ENCODE data around the gene OR2F1. TPM values are rescaled to one million over a fixed set of nuclear protein-coding genes. Genes with fewer than 3 reads are reported as not detected.

OR2F1 gene
- total RNA-seq, 1 donor from 2014 or later = 0.13 TPM

GRCh38 chr7:143910473-143911248 is 44.0 kb upstream of the OR2F1 start:
- DNase-seq (ENCODE audit: low read depth) = no peak
- Histone ChIP-seq H3K27me3 (ENCODE audit: control insufficient read depth, insufficient read depth, low read length) (no peaks in the 10 kb centered on the region), H3K4me3 (ENCODE audit: low read depth, low read length) (no peak overlapping the region), H3K36me3 (ENCODE audit: control insufficient read depth, insufficient read depth, low read length) (no peaks in the 10 kb centered on the region)
- TF ChIP-seq CTCF (IDR thresholded peaks at IDR 0.05; ENCODE audit: insufficient read depth, low read length, poor library complexity, severe bottlenecking) = no peak

- Histone ChIP-seq H3K4me3 (ENCODE audit: low read depth, low read length) (no peak overlapping the region), H3K27me3 (ENCODE audit: control insufficient read depth, insufficient read depth, low read length) (no peaks in the 10 kb centered on the region), H3K36me3 (ENCODE audit: control insufficient read depth, insufficient read depth, low read length) (no peaks in the 10 kb centered on the region)
- DNase-seq (ENCODE audit: low read depth) = no peak
- no peak for TF ChIP-seq CTCF (IDR thresholded peaks at IDR 0.05; ENCODE audit: insufficient read depth, low read length, poor library complexity, severe bottlenecking)
Measured at GRCh38 chr7:143913945-143914615, 40.6 kb upstream of the OR2F1 start.

DNA sequence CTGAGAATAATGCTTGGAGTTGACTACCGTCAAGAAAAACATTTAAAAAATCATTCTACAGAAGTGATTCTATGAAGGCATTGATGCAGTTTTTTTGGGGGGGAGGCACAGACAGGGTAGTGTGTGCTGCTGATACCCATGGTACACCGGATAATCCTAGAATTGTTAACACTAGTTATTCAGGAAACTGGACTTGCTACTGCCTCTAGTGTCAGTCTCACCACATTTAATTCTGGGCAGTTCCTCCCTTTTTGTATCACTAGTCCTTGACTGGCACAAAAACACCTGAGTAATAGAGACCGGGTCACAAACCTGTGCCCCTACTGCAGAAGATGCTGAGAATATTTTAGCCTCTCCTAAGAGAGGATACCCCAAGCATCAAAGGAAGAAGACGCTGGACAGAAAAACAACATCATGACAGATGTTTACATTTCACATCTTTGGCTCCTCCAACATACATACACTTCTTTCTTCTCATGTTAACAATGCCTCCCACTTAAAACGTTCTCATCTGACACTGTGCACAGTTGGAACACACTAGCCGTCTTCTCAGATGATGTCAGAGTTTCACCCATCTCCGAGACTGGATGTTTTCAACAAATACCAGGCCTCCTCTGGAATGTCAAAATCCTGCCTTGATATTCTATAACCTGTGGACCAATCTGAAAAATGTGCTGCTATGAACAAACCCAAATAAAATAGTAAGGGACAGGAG is 39.5 kb upstream of the OR2F1 start:
- Histone ChIP-seq H3K27me3 (ENCODE audit: control insufficient read depth, insufficient read depth, low read length) (no peaks in the 10 kb centered on the region), H3K4me3 (ENCODE audit: low read depth, low read length) (no peak overlapping the region), H3K36me3 (ENCODE audit: control insufficient read depth, insufficient read depth, low read length) (no peaks in the 10 kb centered on the region)
- no peak for DNase-seq (ENCODE audit: low read depth)
- no peak for TF ChIP-seq CTCF (IDR thresholded peaks at IDR 0.05; ENCODE audit: insufficient read depth, low read length, poor library complexity, severe bottlenecking)

GRCh38 chr7:143924851-143925250 is 29.8 kb upstream of the OR2F1 start:
- no peak for TF ChIP-seq CTCF (IDR thresholded peaks at IDR 0.05; ENCODE audit: insufficient read depth, low read length, poor library complexity, severe bottlenecking)
- DNase-seq (ENCODE audit: low read depth) = no peak
- Histone ChIP-seq H3K27me3 (ENCODE audit: control insufficient read depth, insufficient read depth, low read length) (no peaks in the 10 kb centered on the region), H3K36me3 (ENCODE audit: control insufficient read depth, insufficient read depth, low read length) (no peaks in the 10 kb centered on the region), H3K4me3 (ENCODE audit: low read depth, low read length) (no peak overlapping the region)

DNA sequence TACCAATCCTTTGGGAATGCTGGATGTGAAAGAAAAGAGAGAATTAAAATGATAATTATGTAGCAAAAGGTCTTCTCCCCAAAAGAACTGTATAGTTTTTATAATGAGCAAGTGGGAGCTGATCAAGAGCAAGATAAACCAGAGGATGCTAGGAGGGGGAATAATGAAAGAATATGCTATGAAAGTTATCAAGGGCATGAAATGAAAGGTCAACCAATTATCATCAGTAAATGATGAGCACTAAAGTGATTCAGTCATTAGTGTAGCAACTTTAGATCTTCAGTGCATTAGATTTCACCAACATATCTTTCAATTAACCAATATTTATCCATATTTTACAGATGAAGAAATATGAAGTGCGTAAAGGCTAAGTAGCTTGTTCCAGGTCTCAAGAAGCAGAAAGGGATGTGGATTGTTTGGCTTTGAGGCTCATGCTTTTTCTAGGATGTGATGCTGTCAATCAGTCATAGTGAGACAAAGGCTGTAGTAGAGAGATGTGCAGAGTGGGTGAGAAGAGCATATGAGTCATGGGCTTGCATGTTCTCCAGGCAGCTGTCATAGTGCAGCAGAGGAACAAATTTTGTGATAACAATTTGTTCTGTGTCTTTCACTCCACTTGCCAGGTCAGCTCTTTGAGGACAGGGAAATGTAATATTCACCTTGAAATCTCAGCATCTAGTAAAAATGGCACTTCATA is 25.3 kb upstream of the OR2F1 start:
- no peak for DNase-seq (ENCODE audit: low read depth)
- no peak for TF ChIP-seq CTCF (IDR thresholded peaks at IDR 0.05; ENCODE audit: insufficient read depth, low read length, poor library complexity, severe bottlenecking)
- Histone ChIP-seq H3K4me3 (ENCODE audit: low read depth, low read length) (no peak overlapping the region), H3K36me3 (ENCODE audit: control insufficient read depth, insufficient read depth, low read length) (no peaks in the 10 kb centered on the region), H3K27me3 (ENCODE audit: control insufficient read depth, insufficient read depth, low read length) (no peaks in the 10 kb centered on the region)

Data from kidney epithelial cell (primary cell).